ENCODE data around the gene INTS6.
"Not testable (repeated sequence)": the region's sequence is repeated elsewhere in the genome, so short reads cannot be mapped to it uniquely, and the experiment has no call there.

INTS6 gene

GRCh38 chr13:51453959-51454703, 1.3 kb upstream of the INTS6 start:
- peak; percentile 10 for DNase-seq

DNA sequence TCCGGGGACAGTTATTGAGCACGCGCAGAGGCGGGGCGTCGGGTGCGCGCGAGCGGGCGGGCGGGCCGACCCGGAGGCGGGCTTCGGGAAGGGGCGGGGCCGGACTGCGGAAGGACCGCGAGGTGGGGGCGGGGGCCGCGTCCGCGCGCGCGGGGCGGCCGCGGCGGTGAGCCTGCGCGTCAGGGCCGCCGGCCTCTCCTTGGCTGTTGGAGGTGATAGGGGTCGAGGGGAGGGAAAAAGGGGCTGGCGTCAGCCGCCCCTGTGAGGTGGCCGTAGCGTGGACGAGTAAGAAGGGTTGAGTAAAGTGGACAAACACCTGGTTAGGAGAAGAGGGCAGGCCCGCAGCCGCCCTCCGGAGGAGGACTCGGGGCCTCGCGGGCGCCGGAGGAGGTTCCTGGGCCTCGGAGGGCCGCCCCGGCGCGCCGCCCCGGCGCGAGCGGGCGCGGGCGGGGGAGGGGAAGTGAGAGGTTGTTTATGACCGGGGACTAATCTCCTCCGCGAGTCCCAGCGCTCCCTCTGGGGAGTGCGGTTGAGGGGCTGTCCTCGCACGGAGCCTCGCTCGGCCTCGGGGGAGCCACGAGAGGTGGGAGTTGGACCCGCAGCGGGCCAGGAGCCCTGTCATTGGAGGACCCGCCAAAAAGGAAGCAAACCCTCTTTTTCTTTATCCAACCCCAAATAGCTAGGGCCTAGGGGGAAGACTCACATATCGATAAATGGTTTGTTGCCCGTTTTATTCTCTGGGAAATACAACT, 547 bp upstream of the INTS6 start:
- peak; percentile 75 for DNase-seq

GRCh38 chr13:51451467-51452360, 1.1 kb downstream of the INTS6 start:
- peak; percentile 79 for DNase-seq

- peak; percentile 1 for DNase-seq
Measured at GRCh38 chr13:51451134-51451466, 1.7 kb downstream of the INTS6 start.

DNA sequence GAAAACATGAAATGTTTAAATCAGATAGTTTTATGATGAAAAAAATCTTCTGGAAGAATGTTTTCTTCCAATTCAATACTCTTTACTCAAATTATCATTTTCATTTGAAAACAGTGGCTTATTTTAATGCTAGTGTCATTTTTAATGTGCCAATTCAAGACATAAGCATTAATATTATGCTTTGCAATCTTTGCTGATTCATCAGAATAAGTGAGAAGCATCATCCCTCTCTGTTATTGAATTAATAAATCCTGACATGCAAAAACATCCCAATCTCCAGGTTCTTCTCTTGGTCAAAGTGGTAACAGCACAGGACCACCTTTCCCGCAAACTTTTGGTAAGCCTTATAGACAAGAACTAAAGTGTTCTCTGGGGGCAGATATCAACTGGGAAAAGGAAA, 3.8 kb downstream of the INTS6 start:
- no peak for DNase-seq

DNA sequence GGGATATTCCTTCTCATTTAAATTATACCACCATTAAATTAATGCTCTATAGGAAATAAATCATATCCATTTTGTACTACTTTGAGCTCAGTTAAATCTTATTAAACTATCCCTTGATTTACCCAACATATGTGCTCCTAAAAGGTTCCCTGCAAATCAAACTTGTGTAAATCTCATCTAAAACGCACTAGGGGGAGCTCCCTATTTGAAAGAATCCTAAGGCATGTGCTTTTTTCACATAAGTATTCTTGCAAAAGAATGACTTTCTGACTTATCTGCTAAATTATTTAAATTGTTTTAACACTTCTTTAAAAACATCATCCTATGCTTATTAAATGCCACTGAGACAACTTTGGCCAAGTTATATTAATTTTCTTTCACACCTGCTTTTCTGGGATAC, 7.9 kb downstream of the INTS6 start:
- DNase-seq: peak; percentile 37

GRCh38 chr13:51440381-51440780, 12.5 kb downstream of the INTS6 start:
- no peak for DNase-seq

GRCh38 chr13:51437550-51438127, 15.2 kb downstream of the INTS6 start:
- no peak for DNase-seq

DNA sequence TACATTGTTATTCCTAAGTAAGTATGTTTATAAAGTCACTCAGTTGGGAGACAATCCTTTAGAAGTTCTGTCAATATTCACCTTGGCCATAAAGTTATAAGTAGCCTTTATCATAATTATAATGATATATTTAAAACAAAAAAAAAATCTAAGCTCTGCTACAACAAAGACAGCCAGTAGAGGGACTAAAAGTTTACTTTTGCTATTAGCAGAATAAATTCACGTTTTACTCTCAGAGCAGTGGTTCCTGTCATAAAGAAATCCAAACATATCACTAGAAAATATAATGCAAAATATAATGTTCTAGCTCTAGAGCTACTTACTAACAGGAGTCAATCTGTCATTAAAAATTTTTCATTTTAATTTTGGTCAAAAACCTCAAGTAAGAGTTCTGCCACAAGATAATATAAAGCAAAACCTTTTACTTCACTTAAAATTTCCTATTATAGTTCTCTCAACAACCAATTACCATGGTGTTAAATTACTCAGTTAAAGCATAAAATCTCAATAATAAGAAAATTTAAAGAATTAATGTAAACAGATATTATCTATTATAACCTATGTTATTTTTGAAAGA, 17.7 kb downstream of the INTS6 start:
- peak; percentile 23 for DNase-seq

DNA sequence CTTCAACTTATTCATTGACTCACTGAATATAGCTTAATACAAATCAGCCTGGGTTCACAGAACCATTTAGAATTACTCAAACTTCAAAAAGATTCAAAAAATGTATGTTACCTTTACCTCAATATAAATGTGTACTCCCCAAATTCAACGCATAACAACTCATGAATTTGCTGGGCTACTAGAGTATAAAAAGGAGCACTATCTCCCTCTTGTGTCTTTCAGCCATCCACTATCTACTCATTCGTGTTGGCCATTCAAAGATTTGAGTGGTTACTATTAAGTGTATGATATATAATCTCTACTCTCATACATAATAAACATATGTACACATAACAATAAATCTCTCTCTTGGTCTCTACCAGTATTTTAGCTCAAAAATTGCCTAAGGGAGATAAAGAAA, 20.3 kb downstream of the INTS6 start:
- no peak for DNase-seq

GRCh38 chr13:51426982-51427381, 25.9 kb downstream of the INTS6 start:
- DNase-seq: no peak

- peak; percentile 25 for DNase-seq
Measured at GRCh38 chr13:51425410-51426042, 27.3 kb downstream of the INTS6 start.

GRCh38 chr13:51423766-51424165, 29.1 kb downstream of the INTS6 start:
- no peak for DNase-seq

DNA sequence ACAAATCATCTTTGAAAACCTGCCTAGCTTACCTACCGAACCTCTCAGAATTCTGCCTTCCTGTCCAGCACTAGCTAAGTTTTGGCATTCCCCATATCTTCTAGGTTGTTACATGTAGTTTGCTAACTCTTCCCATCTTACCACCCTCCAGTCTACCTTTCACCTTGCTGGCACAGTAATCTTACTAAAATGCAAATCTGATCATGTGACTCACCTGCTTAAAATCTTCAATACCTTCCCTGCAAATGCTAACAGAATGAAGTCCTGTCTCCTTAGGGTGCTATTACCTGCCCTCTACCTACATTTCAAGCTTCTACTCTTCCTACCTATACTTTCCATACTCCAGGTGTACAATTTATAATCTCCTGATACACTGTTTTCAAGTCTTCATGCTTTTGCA, 30.4 kb downstream of the INTS6 start:
- no peak for DNase-seq

DNA sequence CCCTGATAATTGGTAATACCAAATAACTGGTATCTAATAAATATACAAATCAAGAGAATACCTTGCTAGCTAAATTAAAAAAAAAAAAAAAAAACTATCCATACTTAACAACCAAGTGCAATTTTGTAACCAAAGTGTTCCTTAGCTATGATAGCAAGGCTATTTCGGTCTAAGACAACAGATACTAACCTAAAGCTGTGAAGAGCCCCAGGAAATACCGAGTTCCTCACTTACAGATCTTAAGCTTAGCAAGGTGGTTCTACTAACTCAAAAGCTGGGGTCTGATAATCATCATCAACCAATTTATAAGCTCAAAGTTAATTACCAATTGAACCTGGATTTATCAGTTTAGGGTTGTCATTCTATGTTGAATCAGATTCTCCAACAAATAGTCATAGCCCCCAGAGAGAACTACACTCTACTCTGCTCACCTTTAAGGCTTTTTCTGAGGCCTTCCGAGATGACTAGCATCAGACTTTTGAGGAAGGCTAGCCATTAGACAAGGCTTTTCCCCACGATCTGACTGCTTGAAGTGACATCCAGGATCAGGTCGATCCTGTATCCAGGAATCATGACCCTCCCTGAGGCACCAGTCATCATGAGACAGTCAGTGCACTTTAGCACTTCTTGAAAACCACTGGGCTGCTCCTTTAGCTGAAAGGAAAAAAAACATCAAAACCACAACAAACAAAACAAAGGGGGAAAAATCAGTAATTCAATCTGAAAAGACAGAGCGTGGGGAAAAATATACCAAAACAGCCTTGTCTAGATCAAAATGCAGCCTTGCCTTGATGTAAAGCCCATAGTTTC, 31.9 kb downstream of the INTS6 start:
- DNase-seq: no peak

GRCh38 chr13:51419001-51419636, 33.7 kb downstream of the INTS6 start:
- no peak for DNase-seq

DNA sequence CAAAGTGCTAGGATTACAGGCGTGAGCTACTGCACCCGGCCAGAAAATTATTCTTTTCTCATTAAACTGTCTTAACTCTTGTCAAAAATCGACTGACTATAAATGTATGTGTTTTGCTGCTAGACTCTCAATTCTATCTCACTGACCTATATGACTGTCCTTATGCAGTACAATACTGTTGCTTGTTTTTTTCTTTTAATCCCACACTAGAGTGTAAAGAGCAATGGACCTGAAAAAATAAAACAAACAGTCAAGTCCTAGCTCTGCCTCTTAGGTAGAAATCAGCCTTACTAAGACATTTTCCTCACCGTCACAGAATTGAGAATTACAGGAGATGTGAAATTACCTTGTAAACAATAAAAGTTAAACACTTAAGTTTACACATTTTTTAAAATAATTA, 35.1 kb downstream of the INTS6 start:
- no peak for DNase-seq

- DNase-seq: no peak
Measured at GRCh38 chr13:51416107-51416506, 36.7 kb downstream of the INTS6 start.

DNA sequence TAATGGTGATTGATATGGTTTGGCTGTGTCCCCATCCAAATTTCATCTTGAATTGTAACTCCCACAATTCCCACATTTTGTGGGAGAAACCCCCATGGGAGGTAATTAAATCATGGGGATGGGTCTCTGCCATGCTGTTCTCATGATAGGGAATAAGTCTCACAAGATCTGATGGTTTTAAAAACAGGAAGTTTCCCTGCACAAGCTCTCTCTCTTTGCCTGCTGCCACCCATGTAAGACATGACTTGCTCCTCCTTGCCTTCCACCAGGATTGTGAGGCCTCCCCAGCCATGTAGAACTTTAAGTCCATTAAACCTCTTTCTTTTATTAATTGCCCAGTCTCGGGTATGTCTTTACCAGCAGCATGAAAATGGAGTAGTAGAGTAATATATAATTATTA, 37.5 kb downstream of the INTS6 start:
- not testable (repeated sequence) for DNase-seq

- DNase-seq: no peak
Measured at GRCh38 chr13:51412431-51412830, 40.4 kb downstream of the INTS6 start.

- DNase-seq: no peak
Measured at GRCh38 chr13:51405176-51405575, 47.7 kb downstream of the INTS6 start.
